HG03064 (cell line): ENCODE results near the gene TCF12.
"Not testable (repeated sequence)": the region's sequence is repeated elsewhere in the genome, so short reads cannot be mapped to it uniquely, and the experiment has no call there.

Source experiments
- ATAC-seq: cut with Tn5 transposase; IDR thresholded peaks from one replicate; pipeline ENCODE4 v1.9.1; 2021; ENCODE audit warnings: low read depth; ENCODE audit not compliant: unreplicated experiment

TCF12 gene

GRCh38 chr15:56972426-56972825 is 54.0 kb downstream of the TCF12 start:
- ATAC-seq = no peak

DNA sequence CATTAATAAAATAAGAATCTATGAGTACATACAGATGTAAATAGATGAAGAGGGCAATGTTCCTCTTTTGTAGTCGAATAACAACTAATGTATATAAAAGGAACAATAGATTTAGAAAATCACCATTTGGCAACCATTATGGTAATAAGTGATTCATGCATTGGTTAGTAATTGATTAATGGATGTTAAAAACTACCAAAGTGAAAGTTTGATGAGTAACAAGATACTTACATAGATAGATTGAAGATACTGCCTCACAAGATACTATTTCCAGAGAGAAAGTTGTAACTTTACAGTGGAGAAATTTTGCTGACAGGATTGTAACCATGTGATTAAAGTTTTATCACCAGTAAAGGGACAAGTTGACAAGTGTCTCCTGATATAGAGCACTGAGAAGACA is 55.0 kb downstream of the TCF12 start:
- no peak for ATAC-seq

DNA sequence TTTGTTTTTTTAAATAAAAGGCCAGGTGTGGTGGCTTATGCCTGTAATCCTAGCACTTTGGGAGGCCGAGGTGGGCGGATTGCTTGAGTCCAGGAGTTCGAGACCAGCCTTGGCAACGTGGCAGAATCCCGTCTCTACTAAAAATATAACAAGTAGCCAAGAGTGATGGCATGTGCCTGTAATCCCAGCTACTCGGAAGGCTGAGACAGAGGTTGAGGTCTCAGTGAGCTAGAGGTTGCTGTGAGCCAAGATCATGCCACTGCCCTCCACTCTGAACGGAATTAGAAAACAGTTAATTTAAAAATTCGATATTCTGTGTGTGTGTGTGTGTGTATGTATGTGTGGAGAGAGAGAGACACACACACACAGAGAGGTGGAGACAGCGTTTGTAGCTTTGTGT is 58.8 kb downstream of the TCF12 start:
- no peak for ATAC-seq

- no peak for ATAC-seq
Measured at GRCh38 chr15:56978898-56979662, 60.6 kb downstream of the TCF12 start.

DNA sequence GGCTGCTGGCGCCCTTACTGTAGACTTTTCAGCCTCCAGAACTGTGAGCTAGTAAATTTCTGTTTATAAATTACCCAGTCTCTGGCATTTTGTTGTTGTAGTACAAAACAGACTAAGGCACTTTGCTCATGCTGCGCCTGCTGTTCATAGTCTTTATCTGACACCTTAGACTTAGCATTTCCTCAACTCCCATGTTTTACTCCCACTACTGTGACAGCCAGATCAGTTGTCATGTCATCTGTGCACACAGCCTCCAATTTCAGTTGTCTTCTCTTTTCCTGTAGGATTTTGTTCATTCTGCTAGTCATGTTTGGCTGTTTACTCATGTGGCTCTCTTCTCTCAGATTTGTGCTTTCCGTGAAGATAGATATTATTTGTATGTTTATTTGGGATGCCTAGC is 62.0 kb downstream of the TCF12 start:
- no peak for ATAC-seq

DNA sequence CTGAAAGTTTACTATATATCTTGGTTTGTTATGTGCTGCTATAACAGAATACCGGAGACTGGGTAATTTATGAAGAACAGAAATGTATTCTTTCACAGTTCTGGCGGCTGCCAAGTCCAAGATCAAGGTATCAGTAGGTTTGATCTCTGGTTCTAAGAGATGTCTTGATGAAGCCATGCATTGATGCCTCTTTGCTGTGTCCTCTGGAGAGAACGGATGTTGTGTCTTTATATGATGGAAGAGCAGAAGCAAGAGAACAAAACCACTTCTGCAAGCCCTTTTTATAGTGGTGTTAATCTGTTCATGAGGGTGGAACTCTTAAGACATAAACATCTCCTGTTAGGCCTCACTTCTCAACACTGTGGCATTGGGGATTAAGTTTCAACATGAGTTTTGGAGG is 62.7 kb downstream of the TCF12 start:
- no peak for ATAC-seq

DNA sequence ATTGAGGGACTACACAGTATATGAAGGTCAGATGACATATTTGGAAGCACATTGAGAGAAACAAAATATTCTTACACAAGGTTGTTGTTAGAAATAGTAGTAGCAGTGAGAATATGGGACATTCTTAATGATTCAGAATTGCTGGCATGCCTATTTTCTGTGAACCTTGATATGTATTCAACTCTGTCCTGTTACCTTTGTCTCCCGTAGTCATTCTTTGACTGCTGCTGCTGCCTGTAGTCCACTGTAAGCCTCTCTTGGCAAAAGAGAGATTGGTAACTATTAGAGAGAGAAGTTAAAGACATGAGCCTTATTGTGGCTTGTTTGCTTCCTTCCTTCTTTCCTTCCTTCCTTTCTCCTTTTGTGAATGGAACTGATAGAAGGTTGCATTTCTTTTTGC is 64.5 kb downstream of the TCF12 start:
- no peak for ATAC-seq

- no peak for ATAC-seq
Measured at GRCh38 chr15:56984681-56985481, 66.4 kb downstream of the TCF12 start.

- ATAC-seq = no peak
Measured at GRCh38 chr15:56985856-56986255, 67.4 kb downstream of the TCF12 start.

DNA sequence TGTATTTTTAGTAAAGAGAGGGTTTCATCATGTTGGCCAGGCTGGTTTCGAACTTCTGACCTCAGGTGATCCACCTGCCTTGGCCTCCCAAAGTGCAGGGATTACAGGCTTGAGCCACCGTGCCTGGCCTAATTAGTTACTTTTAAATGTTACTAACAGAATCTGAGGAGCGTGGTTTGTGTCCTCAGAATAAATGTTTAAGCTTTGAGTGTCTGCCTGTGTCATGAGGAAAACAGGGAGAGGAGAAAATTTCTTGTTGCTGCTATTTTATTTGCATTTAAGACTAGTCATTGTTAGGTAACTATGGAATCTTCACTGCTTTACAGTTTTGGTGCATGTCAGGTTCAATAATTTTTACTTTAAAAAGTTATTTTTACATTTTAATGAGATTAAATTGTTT is 68.8 kb downstream of the TCF12 start:
- no peak for ATAC-seq

- ATAC-seq = no peak
Measured at GRCh38 chr15:56988219-56988618, 69.8 kb downstream of the TCF12 start.

- ATAC-seq = no peak
Measured at GRCh38 chr15:56989411-56989924, 71.0 kb downstream of the TCF12 start.

DNA sequence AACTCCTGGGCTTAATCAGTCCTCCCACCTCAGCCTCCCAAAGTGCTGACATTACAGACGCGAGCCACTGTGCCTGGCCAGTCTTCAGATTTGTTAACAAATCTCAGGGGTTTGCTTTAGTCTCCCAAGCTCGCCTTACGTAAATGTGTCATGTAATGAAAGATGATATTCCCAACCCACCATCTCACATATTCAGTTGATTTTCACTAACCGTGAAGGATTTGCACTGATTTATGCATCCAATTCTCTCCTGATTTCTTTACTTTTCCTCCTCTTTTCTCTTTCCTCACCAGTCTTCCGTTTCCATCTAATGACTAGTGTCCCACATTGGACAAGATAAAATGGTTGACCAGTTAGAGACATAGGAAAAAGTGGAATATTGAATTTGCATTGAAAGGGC is 72.6 kb downstream of the TCF12 start:
- no peak for ATAC-seq

GRCh38 chr15:56992725-56993124 is 74.3 kb downstream of the TCF12 start:
- no peak for ATAC-seq

- ATAC-seq = no peak
Measured at GRCh38 chr15:56994280-56994679, 75.8 kb downstream of the TCF12 start.

DNA sequence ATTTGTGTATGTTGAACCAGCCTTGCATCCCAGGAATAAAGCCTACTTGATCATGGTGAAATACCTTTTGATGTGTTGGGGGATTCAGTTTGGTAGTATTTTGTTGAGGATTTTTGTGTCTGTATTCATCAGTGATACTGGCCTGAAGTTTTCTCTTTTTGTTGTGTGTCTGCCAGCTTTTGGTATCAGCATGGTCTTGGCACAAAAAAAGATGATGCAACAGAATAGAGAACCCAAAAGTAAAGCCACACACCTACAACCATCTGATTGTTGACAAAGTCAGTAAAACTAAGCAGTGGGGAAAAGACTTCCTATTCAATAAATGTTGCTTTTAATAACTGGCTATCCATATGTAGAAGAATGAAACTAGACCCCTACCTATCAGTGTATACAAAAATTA is 77.6 kb downstream of the TCF12 start:
- ATAC-seq = no peak

DNA sequence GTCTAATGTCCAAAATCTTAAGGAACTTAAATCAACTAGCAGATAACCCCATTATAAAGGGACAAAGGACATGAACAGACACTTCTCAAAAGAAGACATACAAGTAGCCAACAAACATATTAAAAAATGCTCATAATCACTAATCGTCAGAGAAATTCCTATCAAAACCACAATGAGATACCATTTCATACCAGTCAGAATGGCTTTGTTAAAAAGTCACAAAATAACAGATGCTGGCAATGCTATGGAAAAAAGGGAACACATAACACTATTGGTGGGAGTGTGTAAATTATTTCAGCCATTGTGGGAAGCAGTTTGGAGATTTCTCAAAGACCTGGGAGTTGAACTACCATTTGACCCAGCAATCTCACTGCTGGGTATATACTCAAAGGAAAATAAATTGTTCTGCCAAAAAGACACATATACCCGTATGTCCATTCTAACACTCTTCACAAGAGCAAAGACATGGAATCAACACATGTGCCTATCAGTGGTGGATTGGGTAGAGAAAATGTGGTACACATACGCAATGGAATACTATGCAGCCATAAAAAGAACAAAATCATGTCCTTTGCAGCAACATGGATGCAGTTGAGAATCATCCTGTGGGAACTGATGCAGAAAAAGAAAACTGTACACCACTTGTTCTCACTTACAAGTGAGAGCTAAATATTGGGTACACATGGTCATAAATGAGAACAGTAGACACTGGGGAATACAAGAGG is 78.5 kb downstream of the TCF12 start:
- no peak for ATAC-seq

- ATAC-seq = no peak
Measured at GRCh38 chr15:57003418-57003817, 85.0 kb downstream of the TCF12 start.

DNA sequence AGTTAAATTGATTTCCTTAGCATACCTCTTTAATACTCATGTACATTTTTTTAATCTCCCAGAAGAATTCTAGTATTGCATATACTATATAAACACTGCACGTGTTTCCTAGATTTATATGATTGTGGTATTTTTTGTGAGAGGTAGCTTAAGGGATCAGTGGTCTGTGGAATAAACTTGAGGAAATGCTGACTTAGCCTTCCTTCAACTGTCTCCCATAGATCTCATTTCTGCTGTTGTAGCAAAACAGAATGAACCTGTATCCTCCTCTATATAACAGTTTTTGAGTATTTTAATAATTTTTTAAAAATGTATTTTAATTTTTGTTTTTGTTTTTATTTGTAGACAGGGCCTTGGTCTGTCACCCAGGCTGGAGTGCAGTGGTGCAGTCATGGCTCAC is 86.8 kb downstream of the TCF12 start:
- ATAC-seq = no peak

DNA sequence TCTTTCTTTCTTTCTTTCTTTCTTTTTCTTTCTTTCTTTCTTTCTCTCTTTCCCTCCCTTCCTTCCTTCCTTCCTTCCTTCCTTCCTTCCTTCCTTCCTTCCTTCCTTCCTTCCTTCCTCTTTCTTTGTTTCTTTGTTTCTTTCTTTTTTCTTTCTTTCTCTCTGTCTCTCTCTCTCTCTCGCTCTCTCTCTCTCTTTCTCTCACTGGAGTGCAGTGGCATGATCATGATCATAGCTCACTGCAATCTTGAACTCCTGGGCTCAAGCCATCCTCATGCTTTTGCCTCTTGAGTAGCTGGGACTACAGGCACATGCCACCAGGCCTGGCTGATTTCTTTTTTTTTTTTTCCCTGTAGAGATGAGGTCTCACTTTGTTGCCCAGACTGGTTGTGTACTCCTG is 89.4 kb downstream of the TCF12 start:
- ATAC-seq = not testable (repeated sequence)

DNA sequence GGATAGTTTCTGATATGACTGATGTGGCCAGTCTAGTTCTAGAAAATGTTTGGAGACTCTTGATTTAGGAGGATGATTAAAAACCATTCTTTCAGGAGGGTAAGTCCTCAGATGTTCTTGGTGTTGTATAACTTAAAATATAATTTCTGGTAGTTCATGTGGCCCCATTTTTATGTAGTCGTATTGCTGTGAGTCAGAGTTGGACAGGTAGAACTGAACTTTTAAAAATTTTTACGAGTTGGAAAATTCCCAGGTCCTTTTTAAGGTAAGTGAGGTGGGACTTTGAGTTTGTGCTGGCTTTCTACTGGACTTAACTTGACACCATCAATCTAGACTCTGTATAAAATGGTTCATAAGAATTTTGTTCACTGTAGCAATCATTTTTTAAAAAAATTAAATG is 92.3 kb downstream of the TCF12 start:
- no peak for ATAC-seq
